Chondrocyte (in vitro differentiated cells): ENCODE measurements around the gene TFR2. TPM values are rescaled to one million over a fixed set of nuclear protein-coding genes. Genes with fewer than 3 reads are reported as not detected.

ENCODE experiments used
- DNase-seq: peaks from one replicate; pipeline ENCODE4 v3.0.0; 2021; ENCODE audit warnings: mixed read lengths, low spot score
- H3K27ac Mint-ChIP-seq: one replicate; pipeline ENCODE4 v1.8.0; 2021; ENCODE audit warnings: mild to moderate bottlenecking, moderate library complexity, mixed read lengths; ENCODE audit not compliant: unreplicated experiment
- H3K27me3 Mint-ChIP-seq: 2 replicates; pipeline ENCODE4 v1.8.0; 2021; ENCODE audit warnings: low read depth, mixed read lengths
- H3K36me3 Mint-ChIP-seq: 2 replicates; pipeline ENCODE4 v1.8.0; 2021; ENCODE audit warnings: low read depth, mixed read lengths
- H3K4me1 Mint-ChIP-seq: 2 replicates; pipeline ENCODE4 v1.8.0; 2021; ENCODE audit warnings: low read depth, mild to moderate bottlenecking, mixed read lengths
- H3K4me3 Mint-ChIP-seq: one replicate; pipeline ENCODE4 v1.8.0; 2021; ENCODE audit warnings: mild to moderate bottlenecking, moderate library complexity, mixed read lengths; ENCODE audit not compliant: unreplicated experiment
- H3K9me3 Mint-ChIP-seq: 2 replicates; pipeline ENCODE4 v1.8.0; 2021; ENCODE audit warnings: low read depth, mixed read lengths
- CTCF ChIP-seq: fragments of 200-600 bp; sonication (generic); IDR thresholded peaks from 2 replicates; pipeline ENCODE4 v1.5.0; 2021; ENCODE audit warnings: antibody characterized with exemption, mild to moderate bottlenecking, moderate library complexity
- total RNA-seq: library from RNA; stranded (reverse); gene quantifications from 3 replicates; pipeline ENCODE4 v1.2.1, GENCODE V29; 2021

The TFR2 gene
- total RNA-seq, 1 donor from 2014 or later, result 2.1 TPM

- H3K9me3 Mint-ChIP-seq, result no peaks in the 10 kb centered on the region
- H3K27ac Mint-ChIP-seq, result no peak overlapping the region
- no peak for DNase-seq
- peaks cover 7% of the 10 kb centered on the region for H3K36me3 Mint-ChIP-seq
- TF ChIP-seq CTCF, result no peak
- no peaks in the 10 kb centered on the region for H3K27me3 Mint-ChIP-seq
- H3K4me1 Mint-ChIP-seq, result peaks cover 6% of the 10 kb centered on the region
- no peak overlapping the region for H3K4me3 Mint-ChIP-seq
Observed at GRCh38 chr7:100677308-100678267, 36.2 kb upstream of the TFR2 start.

DNA sequence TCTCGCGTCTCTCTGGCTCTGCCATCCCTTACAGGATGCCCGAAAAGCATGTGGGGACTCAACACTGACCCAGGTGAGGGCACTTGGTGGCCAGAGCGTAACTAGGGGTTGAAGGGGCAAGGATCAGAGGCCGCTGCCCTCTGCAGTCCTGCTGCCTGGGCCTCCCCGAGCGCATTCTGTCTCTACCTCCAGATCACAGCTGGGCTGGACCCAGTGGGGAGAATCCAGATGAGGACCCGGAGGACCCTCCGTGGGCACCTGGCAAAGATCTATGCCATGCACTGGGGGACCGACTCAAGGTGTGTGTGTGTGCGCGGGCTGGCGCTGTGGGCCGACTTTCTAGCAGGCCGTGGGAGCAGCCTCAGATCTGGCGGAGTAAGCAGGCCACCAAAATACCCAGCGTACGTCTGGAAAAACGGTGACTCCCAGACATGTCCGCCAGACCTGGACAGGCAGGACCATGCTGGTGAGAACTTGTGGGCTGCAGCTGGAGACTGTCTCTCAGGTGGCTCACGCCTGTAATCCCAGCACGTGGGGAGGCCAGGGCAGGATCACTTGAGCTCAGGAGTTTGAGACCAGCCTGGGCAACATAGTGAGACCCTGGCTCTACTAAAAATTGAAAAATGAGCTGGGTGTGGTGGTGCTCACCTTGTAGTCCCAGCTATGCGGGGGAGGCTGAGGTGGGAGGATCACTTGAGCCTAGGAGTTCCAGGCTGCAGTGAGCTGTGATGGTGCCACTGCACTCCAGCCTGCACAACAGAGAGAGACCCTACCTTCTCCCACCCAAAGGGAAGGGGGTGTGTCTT is 35.4 kb upstream of the TFR2 start:
- TF ChIP-seq CTCF, result no peak
- peaks cover 6% of the 10 kb centered on the region for H3K4me1 Mint-ChIP-seq
- no peaks in the 10 kb centered on the region for H3K27me3 Mint-ChIP-seq
- no peaks in the 10 kb centered on the region for H3K9me3 Mint-ChIP-seq
- no peak for DNase-seq
- peak overlapping the region; percentile 68 for H3K4me3 Mint-ChIP-seq
- peak overlapping the region; percentile 66 for H3K27ac Mint-ChIP-seq
- H3K36me3 Mint-ChIP-seq, result peaks cover 7% of the 10 kb centered on the region

- TF ChIP-seq CTCF, result no peak
- peak overlapping the region; percentile 68 for H3K4me3 Mint-ChIP-seq
Observed at GRCh38 chr7:100675581-100676350, 34.4 kb upstream of the TFR2 start.

DNA sequence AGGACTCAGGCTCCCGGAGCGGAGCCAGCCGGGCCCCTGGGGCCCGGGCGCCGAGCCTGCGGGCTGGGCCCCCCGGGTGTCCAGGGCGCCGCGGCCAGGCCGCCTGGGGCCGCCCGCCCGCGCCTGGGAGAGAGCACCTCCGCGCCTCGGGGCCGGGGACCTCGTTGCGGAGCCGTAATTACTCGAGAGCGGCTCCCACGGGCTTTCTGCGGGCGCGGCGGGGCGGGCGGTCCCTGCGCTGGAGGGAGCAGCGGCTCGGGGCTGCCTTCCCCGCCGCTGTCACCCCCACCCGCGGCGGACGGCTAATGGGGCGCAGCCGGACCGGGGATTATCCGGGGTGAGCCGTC is 33.7 kb upstream of the TFR2 start:
- Mint-ChIP-seq H3K4me3 (peak overlapping the region; percentile 93), H3K4me1 (peaks cover 6% of the 10 kb centered on the region), H3K27ac (peak overlapping the region; percentile 88), H3K36me3 (peaks cover 7% of the 10 kb centered on the region), H3K9me3 (no peaks in the 10 kb centered on the region), H3K27me3 (no peaks in the 10 kb centered on the region)
- no peak for TF ChIP-seq CTCF
- no peak for DNase-seq

More at GRCh38 chr7:100675581-100676350, 34.4 kb upstream of the TFR2 start:
- Mint-ChIP-seq H3K36me3 (peaks cover 7% of the 10 kb centered on the region), H3K27ac (peak overlapping the region; percentile 66), H3K4me1 (peaks cover 6% of the 10 kb centered on the region), H3K27me3 (no peaks in the 10 kb centered on the region), H3K9me3 (no peaks in the 10 kb centered on the region)
- DNase-seq, result peak; percentile 93
